ENCODE data around the gene TMEM204. TPM values are rescaled to one million over a fixed set of nuclear protein-coding genes. Genes with fewer than 3 reads are reported as not detected.

The TMEM204 gene
- polyA plus RNA-seq, 1 of the 3 experiments (the other 2 are of a cell fraction) = 2.3 TPM

DNA sequence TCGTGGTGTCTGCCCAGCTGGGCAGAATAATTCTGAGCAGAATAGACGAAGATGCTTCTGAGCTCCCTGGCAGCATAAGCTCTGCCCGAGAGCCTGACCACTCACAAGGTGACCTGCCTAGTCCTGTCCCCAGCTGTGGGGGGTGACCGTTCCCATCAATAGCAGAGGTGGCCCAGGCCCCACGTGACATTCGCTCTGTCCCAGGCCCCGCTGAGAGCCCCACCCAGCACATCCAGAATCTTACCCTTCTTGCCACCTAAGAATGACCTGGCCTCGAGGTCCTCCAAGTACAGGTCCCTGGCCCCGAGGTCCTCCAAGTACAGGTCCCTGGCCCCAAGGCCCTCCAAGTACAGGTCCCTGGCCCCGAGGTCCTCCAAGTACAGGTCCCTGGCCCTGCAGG lies 695 bp upstream of the TMEM204 start:
- Histone ChIP-seq H3F3A (replicated peaks; ENCODE audit: insufficient read depth) (no peaks in the 10 kb centered on the region), H3K4me1 (ENCODE audit: control insufficient read depth in 1 of 2, insufficient read depth in 2 of 2, low read depth in 1 of 2, low read length in 1 of 2) (peaks cover 5 to 53% of the 10 kb centered on the region in 2 experiments; a peak in 2 of 4 replicates), H3K27ac (ENCODE audit: low read depth in 2 of 2, low read length in 1 of 2) (peak overlapping the region; percentile 50 to 95; a peak in 3 of 4 replicates), H3K4me3 (ENCODE audit: low read depth in 2 of 2, low read length in 1 of 2) (no peak overlapping the region), H3K79me2 (ENCODE audit: insufficient read depth) (no peaks in the 10 kb centered on the region), H3K36me3 (replicated peaks in 1 of 2; ENCODE audit: control insufficient read depth in 1 of 2, insufficient read depth in 2 of 2, low read length in 1 of 2) (peaks cover 0 to 8% of the 10 kb centered on the region in 2 experiments), H4K20me1 (ENCODE audit: insufficient read depth) (no peaks in the 10 kb centered on the region), H3K9ac (no peak overlapping the region), H3K4me2 (no peak overlapping the region), H3K9me3 (no peaks in the 10 kb centered on the region), H3K27me3 (ENCODE audit: insufficient read depth) (no peaks in the 10 kb centered on the region), H2AFZ (ENCODE audit: low read depth) (no peak overlapping the region), H3K9me2 (no peaks in the 10 kb centered on the region)
- no peak for DNase-seq
- WGBS (ENCODE audit: low lambda C conversion rate) = 91% methylated on average over 7 of the region's 10 CpGs
- CTCF ChIA-PET = no interaction called here
- POLR2A ChIA-PET = interaction anchor here (1.3 kb wide), 1 partner anchor 145 kb away, joined by 3 read pairs; the partner anchor contains the start of gene JPT2
- TF ChIP-seq JUND (IDR thresholded peaks at IDR 0.05) (no peak), RFX5 (IDR thresholded peaks at IDR 0.05; ENCODE audit: low read length) (no peak), RAD21 (IDR thresholded peaks at IDR 0.05; ENCODE audit: low read length) (no peak), MEF2A (IDR thresholded peaks at IDR 0.05; ENCODE audit: borderline replicate concordance, low read depth) (no peak), NFIC (IDR thresholded peaks at IDR 0.05; ENCODE audit: borderline replicate concordance) (no peak), RCOR1 (IDR thresholded peaks at IDR 0.05; ENCODE audit: low read length) (no peak), SIN3A (IDR thresholded peaks at IDR 0.05; ENCODE audit: borderline replicate concordance, low read depth, low read length) (no peak), GATA2 (CRISPR knock-in tag; IDR thresholded peaks at IDR 0.05) (no peak), RXRA (IDR thresholded peaks at IDR 0.05; ENCODE audit: borderline replicate concordance, low read depth) (no peak), MXI1 (IDR thresholded peaks at IDR 0.05; ENCODE audit: low read depth, low read length) (no peak), FOXM1 (IDR thresholded peaks at IDR 0.05; ENCODE audit: low read depth) (no peak), NRF1 (IDR thresholded peaks at IDR 0.05; ENCODE audit: low read depth, low read length) (no peak)
- TF ChIP-seq, protein P1, sequence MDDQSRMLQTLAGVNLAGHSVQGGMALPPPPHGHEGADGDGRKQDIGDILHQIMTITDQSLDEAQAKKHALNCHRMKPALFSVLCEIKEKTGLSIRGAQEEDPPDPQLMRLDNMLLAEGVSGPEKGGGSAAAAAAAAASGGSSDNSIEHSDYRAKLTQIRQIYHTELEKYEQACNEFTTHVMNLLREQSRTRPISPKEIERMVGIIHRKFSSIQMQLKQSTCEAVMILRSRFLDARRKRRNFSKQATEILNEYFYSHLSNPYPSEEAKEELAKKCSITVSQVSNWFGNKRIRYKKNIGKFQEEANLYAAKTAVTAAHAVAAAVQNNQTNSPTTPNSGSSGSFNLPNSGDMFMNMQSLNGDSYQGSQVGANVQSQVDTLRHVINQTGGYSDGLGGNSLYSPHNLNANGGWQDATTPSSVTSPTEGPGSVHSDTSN (IDR thresholded peaks at IDR 0.05) = no peak
- TF ChIP-seq, protein P2, sequence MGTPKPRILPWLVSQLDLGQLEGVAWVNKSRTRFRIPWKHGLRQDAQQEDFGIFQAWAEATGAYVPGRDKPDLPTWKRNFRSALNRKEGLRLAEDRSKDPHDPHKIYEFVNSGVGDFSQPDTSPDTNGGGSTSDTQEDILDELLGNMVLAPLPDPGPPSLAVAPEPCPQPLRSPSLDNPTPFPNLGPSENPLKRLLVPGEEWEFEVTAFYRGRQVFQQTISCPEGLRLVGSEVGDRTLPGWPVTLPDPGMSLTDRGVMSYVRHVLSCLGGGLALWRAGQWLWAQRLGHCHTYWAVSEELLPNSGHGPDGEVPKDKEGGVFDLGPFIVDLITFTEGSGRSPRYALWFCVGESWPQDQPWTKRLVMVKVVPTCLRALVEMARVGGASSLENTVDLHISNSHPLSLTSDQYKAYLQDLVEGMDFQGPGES (IDR thresholded peaks at IDR 0.05; ENCODE audit: low read depth, low read length) = no peak
- TF ChIP-seq, protein P3, sequence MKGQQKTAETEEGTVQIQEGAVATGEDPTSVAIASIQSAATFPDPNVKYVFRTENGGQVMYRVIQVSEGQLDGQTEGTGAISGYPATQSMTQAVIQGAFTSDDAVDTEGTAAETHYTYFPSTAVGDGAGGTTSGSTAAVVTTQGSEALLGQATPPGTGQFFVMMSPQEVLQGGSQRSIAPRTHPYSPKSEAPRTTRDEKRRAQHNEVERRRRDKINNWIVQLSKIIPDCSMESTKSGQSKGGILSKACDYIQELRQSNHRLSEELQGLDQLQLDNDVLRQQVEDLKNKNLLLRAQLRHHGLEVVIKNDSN (IDR thresholded peaks at IDR 0.05; ENCODE audit: borderline replicate concordance, low read depth) = no peak
